NCI-H1694 (cell line): ENCODE data around the gene C16orf74.

Experiments used
- DNase-seq: peaks from one replicate; lab custom pipeline; 2025; lab: John Stamatoyannopoulos, UW

The C16orf74 gene

DNA sequence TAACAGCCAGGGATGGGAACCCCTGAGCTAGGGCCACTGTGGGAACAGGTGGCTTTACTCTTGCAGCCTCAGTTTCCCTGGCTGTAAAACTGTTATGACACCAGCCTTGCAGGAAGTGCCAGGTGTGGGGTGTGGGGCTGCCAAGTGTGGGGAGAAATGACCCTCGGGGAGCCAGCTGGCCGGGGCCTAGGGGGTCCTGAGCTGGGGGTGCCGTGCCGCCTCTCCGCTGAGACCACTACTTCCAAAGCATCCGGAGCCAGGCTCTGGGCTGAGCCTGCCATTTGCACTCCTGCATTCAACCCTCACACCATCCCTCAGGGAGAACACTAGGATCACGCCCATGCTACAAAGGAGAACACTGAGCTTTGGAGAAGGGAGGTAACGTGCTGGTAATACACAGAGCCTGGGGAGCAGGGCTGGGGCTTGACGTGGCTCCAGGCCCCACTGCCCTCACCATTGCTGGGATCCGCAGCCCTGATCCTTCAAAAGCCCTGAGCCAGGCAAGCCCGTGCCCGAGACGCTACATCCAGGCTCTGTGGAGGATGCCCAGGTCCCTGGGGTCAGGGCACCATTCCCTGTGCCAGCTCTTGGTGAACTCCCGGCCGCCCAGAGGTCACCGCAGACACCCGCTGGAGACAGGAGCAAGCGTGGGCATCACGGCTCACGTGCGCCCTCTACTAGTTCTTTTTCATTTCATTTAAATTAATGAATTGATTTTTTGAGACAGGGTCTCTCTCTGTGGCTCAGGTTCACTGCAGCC lies 33.3 kb downstream of the C16orf74 start:
- peak; percentile 90 for DNase-seq

DNA sequence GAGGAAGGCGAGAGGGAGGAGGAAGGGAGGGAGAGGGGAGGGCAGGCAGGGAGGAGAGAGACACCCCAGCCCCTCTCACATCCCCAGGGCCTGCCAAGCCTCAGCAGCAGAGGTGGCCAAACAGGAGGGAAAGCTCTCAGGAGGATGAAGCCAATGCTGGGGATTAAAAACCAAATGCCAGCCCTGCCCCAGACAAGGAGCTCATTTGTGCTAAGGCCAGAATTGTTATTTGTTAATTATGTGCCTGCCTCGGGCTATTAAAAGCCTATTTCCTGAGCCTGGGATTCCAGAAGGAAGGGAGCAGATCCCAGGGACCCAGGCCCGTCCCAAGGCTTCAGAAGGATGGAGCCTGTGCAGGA lies 34.2 kb downstream of the C16orf74 start:
- peak; percentile 22 for DNase-seq

DNA sequence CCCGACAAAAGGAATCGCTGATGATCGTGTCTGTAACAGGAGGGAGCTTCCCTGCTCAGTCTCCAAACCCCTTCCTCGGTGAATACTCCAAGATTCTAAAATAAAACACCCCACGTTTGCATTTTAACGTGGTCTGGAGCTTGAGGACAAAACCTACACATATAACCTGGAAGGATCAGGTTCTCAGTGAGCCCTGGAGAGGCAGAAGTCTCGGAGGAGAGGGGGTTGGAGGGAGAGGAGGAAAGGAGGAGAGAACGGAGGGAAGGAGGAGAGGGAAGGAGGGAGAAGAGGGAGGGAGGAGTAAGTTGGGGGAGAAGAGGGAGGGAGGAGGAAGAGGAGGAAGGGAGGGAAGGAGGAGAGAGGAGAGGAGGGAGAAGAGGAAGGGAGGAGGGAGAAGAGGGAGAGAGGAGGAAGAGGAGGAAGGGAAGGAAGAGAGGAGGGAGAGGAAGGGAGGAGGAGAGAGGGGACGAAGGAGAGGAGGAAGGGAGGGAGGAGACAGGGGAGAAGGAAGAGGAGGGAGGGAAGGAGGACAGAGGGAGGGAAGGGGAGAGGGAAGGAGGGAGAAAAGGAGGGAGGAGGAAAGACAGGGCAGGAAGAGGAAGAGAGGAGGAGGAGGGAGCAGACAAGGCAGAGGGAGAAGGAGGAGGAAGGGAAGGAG lies 34.7 kb downstream of the C16orf74 start:
- DNase-seq, result no peak

DNA sequence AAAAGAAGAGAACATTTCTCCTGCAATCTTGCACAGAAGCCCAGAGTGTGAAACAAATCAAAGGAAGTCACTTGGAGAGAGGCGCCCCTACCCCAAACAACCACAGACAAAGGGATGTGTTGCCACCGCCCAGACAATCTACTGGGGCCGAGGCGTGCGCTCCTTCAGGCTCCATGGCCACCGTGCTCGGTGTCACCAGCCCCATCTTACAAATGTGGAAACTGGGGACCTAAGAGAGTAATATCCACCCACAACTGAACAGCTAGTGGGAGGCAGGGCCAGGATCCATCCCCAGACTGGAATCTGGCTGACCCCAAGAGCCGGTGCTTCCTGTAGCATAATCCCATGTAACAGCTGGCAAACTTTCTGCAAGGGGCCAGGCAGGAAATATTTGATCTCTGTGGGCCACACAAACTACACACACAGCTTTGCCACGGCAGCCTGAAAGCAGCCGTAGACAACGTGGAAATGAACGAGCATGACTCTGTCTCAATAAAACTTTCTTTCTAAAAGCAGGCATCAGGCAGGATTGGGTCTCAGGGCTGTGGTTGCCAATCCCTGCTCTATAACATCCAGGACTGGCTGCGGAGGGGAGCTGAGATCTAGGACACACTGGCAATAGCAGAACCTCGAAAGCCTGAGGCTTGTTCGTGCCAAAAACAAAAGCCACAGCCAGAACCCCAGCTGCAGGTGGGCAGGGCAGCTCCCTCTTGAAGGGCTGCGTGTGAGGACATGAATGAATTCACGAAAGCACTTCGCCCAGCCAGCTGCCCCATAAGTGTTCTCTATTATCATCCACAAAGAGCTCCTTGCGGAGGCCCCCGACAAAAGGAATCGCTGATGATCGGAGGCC lies 35.5 kb downstream of the C16orf74 start:
- peak; percentile 59 for DNase-seq

DNA sequence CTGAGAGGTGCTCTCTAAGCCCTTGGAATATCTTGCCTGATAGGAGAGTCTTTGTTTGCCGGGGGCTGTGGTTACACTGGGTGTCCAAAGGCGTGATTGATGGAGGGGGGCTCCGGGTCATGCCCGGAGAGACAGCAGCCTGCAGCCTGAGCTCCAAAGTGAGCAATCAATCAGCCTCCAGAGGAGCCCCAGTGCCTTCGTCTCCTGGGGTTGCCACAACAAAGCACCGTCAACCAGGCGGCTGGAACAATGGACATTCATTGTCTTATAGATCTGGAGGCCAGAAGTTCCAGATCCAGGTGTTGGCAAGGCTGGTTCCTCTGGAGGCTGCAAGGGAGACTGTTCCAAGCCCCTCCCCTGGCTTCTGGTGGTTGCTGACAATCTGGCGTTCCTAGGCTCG lies 38.1 kb downstream of the C16orf74 start:
- DNase-seq, result no peak

DNA sequence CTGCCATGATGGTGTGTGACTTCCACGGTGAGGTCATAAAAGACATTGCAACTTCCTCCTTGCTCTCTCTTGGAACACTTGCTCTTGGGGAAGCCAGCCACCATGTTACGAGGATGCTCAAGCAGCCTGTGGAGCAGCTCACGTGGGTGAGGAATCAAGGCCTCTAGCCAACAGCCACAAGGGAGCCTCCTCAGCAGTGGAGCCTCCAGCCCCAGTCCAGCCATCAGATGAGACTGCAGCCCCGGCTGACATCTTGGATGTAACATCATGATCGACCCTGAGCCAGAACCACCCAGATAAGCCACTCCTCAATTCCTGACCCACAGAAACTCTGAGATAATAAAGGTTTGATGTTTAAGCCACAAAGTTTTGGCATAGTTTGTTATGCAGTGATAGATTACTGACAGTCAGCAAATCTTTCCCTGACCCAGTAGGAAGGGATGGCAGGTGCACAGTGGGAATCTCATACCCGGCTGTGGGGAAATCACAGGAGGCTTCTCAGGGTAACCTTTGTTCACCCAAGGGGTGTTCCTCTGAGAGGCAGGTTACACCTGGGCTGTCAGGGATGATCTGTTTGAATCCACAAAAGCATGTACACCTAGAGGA lies 38.8 kb downstream of the C16orf74 start:
- DNase-seq, result no peak

DNA sequence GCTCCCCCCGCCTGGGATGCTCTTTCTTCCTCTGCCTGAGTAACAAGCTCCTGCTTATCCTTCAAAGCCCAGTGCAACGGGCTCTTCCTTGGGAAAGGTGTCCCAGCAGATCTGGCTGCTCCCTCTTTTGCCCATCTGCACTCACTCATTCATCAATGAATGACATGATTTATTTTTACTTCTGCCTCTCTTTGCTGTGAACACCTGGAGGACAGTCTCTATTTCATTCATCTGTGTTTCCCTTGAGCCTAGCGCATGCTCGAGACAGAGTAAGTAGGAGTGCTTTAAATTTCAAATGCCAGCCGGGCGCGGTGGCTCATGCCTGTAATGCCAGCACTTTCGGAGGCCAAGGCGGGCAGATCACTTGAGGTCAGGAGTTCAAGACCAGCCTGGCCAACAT lies 40.2 kb downstream of the C16orf74 start:
- DNase-seq, result no peak

DNA sequence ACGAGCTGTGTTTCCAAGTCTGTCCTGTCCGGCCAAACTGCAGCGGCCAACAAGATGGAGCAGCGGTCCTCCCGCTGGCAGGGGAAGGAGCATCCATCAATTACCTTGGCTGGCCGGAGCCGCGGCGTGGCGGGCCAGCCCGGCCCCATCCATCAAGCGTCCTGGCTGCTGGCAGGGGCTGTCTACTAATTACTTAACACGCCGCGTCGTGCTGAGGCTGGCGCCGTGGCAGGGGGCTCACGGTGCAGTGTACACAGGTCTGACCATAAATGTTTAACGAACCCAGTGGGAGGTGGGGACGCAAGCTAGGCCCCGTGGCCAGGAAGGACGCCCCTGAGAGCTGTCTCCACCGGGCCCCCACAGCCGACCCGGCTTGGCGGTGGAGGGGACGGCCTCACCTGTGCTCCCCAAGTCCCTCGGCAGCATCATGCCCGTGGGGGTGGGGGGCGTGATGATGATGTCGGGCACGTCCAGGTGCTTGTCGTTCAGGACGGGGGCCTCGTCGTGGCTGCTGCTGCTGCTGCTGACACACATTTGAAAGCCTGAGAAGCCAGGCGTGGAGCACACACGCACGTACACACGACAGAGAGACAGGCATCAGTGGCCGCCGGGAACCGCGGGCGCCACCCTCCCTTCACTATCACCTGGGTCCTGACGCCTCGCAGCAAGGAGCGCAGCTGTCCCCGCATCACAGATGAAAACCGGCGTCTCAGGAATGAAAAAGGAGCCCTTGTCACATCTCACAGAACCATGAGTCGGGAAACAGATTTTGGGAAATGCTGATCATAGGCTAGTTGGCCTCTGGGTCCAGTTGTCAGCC lies 40.9 kb downstream of the C16orf74 start:
- no peak for DNase-seq

DNA sequence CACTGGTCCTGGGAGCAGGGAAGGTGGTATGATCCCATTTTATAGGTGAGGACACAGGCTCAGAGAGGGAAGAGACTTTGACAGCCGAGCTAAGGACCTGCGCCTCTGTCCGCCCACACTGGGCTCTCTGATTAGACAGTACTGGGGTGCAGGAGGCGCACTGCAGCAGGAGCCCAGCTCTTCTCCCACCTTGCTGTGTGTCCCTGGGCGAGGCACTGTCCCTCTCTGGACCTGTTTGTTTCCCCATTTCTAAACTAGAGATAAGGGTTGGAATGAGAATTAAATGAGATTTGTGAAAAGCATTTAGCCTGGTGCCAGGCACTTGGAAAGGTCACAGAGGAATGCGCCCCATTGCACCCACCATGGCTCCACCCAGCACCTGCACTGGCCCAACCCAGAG lies 42.6 kb downstream of the C16orf74 start:
- DNase-seq, result no peak

DNA sequence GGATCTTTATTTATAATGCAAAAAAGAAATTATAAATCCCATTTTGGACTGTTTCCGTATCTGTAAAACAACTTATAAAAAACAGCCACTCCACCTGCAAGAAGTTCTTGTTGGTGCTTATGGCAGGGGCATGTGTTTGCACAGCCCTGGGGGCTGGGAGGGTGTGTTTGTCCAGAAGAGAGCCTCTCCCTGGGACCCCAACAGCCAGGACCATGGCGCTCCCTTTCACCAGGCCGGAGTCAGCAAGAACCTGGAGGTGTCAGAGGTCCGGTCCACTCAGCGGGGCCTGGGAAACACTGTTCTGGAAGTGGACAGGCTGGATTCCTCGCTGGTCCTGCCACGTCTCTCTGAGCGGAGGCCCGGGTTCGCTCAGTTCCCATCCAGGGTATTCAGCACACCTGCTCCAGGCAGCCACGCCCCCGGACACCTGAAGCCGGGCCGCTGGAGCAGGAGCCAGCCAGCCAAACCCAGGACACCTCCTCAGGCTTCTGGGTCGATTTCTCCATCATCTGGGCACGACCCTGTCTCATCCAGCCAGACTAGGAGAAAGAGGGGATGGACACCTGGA lies 43.3 kb downstream of the C16orf74 start:
- no peak for DNase-seq

DNA sequence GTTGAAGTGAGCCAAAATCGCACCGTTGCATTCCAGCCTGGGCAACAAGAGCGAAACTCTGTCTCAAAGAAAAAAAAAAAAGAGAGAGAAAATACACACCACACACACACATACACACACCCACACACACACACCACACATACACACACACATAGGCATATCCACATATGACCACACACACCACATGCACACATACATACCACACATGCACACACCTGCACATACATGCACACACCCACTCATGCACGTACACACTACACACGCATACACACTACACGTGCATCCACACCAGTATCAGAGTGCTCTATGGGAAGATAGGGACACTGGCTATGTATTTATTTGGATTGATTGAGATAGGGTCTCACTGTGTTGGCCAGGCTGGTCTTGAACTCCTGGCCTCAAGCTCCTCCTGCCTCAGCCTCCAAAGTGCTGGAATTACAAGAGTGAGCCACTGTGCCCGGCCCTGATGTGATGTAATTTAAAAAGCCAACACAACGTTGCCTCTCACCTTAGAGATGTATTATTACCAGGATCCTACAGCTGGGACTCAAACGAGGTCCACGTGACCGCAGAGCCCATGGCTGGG lies 44.4 kb downstream of the C16orf74 start:
- DNase-seq, result no peak

DNA sequence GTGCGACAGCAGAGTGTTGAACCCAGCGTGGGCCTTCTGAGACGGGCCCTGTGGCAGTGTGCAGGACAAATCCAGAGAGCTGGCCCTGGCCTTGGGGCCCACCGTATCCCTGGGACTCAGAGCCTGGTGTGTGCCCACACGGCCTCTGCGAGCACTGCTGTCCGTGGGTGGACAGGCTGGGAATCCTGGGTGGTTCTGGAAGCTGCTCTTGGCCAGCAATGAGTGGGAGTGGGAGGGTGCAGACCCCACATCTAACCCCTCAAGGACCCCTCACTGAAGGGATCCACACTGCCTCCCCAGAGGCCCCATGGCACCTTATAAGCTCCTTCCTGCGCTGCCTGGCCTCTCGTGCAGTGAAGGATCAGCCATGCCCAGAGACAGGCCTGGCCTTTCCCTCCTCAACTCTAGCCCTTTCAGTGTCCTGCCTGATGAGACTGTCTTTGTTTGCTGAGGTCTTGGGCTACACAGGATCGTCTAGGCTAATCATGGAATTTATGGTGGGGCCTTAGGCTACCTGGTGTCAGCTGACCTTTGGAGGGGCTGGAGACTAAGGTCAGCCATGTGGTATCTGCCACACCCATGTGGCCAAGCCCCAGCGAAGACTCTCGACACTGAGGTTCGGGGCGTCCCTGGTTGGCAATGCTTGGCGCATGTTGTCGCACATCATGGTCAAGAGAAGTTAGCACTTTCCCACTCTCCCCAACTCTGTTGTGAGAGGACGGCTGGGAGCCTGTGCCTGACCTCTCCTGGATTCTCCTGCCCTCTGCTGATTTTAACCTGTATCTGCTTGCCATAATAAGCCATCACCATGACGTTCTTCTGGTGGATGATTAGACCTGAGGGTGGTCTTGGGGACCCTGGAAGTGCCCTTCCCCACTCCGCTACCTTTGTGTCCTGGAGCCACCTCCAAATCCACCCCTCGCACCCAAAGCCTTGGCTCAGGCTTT lies 45.7 kb downstream of the C16orf74 start:
- no peak for DNase-seq

DNA sequence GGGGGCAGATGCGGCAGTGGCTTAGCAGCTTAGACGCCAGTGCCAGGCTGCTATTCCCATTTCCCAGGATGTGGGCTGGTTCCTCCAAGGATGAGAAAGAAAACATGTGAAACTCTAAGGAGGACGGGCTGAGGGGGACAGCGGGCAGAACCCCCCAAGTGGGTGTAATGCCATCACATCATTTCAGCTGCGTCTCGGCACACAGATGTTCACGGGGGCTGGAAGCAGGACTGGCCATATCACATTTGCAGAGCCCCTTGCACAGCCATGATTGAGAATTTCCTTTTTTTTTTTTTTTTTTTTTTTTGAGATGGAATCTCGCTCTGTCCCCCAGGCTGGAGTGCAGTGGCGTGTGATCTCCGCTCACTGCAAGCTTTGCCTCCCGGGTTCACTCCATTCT lies 46.9 kb downstream of the C16orf74 start:
- no peak for DNase-seq

DNA sequence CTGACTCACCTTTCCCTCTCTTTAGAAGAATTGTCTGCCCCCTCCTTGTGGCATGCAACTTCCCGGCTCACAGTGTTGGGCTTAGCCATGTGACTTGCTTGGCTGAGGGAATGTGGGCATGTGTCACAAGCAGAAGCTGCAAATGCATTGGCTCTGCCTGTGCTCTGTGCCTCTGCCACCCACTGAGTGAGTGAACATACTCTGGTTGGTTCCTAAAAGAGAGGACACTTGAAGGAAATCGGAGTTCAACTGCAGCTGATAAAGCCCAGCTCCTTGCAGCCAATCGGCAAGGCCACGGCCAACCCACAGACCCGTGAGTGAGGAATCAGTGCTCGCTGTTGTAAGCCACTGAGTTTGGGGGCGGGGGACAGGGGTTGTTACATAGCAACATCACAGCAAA lies 51.3 kb downstream of the C16orf74 start:
- peak; percentile 17 for DNase-seq

DNA sequence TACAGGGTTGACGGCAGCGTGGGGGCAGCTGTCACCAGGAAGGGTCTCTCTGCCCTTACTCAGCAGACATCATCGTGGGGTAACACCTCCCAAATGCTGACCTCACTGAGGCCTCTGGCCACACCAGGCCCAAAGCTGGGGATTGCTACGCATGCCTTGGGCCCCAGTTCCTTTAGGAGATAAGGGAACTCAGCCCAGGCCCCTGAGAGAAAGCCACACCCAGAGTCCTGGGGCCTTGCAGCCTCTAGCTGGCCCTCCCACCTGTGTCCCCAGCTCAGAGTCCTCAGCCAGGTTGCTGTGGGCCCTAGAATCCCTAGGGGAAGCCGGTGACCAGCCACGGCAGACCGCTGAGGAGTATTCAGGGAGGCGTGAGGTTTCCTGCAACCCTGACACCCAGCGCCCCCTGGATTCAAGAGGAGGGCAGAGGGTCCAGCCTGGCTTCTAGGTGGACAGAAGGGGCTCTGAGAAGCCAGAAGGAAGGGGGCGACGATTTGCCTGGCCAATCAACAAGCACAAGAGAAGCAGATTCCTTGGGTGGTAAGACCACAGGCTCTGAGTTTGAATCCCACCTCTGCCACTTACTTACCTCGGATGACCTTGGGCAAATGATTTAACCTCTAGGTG lies 51.8 kb downstream of the C16orf74 start:
- DNase-seq, result no peak

DNA sequence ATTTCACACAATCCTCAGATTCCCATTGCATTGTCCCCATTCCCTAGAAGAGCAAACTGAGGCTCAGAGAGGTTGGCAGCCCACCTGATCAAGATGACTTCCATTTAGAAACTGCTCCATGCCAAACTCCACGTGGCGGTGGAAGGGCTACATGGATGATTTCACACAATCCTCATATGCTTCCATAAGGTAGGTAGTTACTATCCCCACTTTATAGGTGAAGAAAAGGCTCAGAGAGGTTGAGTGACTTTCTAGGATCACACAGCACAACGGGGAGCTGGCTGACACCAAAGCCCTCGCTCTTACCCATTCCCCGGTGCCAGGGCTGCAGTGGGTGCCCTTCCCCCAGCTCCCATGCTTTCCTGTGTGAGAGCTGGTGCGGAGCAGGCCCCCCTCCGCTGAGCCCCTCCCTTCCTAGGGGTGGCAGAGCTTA lies 52.4 kb downstream of the C16orf74 start:
- DNase-seq, result no peak

DNA sequence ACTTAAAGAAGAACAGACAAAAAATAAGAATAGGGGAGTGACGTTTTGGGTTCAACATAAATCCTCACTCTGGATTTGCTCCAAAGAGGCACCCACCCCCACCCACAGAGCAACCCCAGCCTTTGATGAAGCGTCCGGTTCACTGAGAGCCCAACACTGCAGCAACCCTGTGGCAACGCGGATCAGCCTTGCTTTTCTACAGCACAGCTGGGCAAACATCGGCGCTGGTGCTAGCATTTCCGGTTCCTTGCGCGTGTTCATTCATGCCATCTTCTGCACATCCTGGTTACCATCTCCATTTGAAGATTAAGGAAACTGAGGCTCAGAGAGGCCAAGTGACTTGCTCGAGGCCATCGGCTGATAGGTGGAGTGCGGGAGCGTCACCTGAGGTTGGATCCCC lies 53.5 kb downstream of the C16orf74 start:
- no peak for DNase-seq

DNA sequence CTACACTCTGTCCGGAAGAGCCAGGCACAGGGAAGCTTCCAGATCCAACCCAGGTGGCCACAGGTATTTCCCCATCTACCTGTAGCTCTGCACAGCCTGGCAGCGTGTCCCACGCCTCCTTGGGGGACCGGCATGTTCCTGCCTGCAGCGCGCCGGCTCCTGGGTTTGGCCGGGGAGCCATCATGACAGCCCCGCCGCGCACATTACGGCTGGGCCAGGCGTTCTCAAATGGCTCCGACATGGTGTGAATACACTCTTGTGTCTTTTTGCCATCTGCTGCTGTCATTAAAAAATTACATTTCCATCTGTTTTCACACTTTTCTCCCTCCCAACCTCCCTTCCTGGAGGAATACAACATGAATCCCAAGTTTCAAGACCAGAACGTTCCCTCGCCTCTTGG lies 54.1 kb downstream of the C16orf74 start:
- peak; percentile 85 for DNase-seq
